Gastrocnemius medialis (tissue), 4 donors: ENCODE results near the gene RTEL1. TPM values are rescaled to one million over a fixed set of nuclear protein-coding genes. Genes with fewer than 3 reads are reported as not detected.

Source experiments
- ATAC-seq, 2 donors: fragments of 150-250 bp; one replicate each; pipeline ENCODE4 v1.9.1; 2016
- DNase-seq, 2 donors: peaks; one replicate each; pipeline ENCODE4 v3.0.0-alpha.2; 2019
- H3K27ac ChIP-seq, 4 donors: fragments of 200-600 bp; sonication (generic); 1 replicate in 1 of 4; 2 replicates in 3 of 4; pipeline ENCODE4 v1.5.1; 2016 to 2018; ENCODE audit warnings: mild to moderate bottlenecking in 2 of 4, moderate library complexity in 1 of 4
- H3K27me3 ChIP-seq, 3 donors: fragments of 200-600 bp; sonication (generic) in 2 of 3; 1 replicate in 1 of 3; 2 replicates in 2 of 3; pipeline versions ENCODE4 v1.5.1 to v1.6.0; 2016 to 2019; ENCODE audit warnings: mild to moderate bottlenecking in 1 of 3, moderate library complexity in 1 of 3
- H3K36me3 ChIP-seq, 2 donors: fragments of 200-600 bp; sonication (generic) in 1 of 2; one replicate each; pipeline ENCODE4 v1.5.1; 2017 to 2018
- H3K4me1 ChIP-seq, 2 donors: fragments of 200-600 bp; sonication (generic) in 1 of 2; one replicate each; pipeline ENCODE4 v1.5.1; 2016 to 2017; ENCODE audit warnings: mild to moderate bottlenecking in 2 of 2
- H3K4me3 ChIP-seq, 4 donors: fragments of 200-600 bp; sonication (generic) in 3 of 4; 1 replicate in 1 of 4; 2 replicates in 3 of 4; pipeline ENCODE4 v1.5.1; 2016 to 2019; ENCODE audit warnings: mild to moderate bottlenecking in 2 of 4
- H3K9me3 ChIP-seq, 3 donors: fragments of 200-600 bp; sonication (generic) in 2 of 3; 1 replicate in 1 of 3; 2 replicates in 2 of 3; pipeline ENCODE4 v1.5.1; 2016 to 2019
- CTCF ChIP-seq, 5 experiments: fragments of 450-650 bp in 3 of 5; fragments of 200-600 bp in 2 of 5; sonication (generic) in 2 of 5; IDR thresholded peaks in 4 of 5; conservative IDR thresholded peaks in 1 of 5; 1 replicate in 4 of 5; 2 replicates in 1 of 5; pipeline ENCODE4 v1.5.1; 2016 to 2019; ENCODE audit warnings: antibody characterized with exemption in 5 of 5, mild to moderate bottlenecking in 3 of 5, moderate library complexity in 3 of 5
- POLR2A ChIP-seq, 2 donors: fragments of 450-650 bp; IDR thresholded peaks; one replicate each; pipeline ENCODE4 v1.6.1; 2017; ENCODE audit warnings: antibody characterized with exemption in 2 of 2, mild to moderate bottlenecking in 2 of 2, moderate library complexity in 2 of 2
- in situ Hi-C, 4 donors: fragments of 200-750 bp; cut with MboI; loops; one replicate each; pipeline versions ENCODE4 v1.15.0 to v1.8.0; 2017; ENCODE audit warnings: low sequenced_read_pairs in 4 of 4
- intact Hi-C: fragments of 100-400 bp; cut with DNase I; formaldehyde crosslinking; loops from one replicate; pipeline ENCODE4 v1.15.1; 2023; ENCODE audit warnings: low total_unique reads
- total RNA-seq, 4 donors: library from RNA; depleted of rRNA; stranded (reverse); fragments of >200 nt; gene quantifications; one replicate each; pipeline versions ENCODE4 v1.1.0 to v1.2.3, GENCODE V29; 2016

RTEL1 gene
- total RNA-seq, result 1 to 10 TPM; 2.4 to 9.1 (median 6.0) TPM

GRCh38 chr20:63657937-63658748, at the start of gene RTEL1:
TSS of gene RTEL1 (plus strand) at chr20:63658312. CDS start at chr20:63659403, 1,091 bp downstream.
- ATAC-seq (peak; percentile 96 to 97), DNase-seq (peak; percentile 82 to 88)
- TF ChIP-seq CTCF (IDR thresholded peaks at IDR 0.05 in 4 of 5, conservative IDR thresholded peaks at IDR 0.05 in 1 of 5) (peak in 2 of 5 experiments; percentile 10 to 24), POLR2A (IDR thresholded peaks at IDR 0.05) (peak; percentile 18 to 34)
- in situ Hi-C loops, result loop anchor here in 1 of 4 donors (10.0 kb wide), 1 partner anchor 57 kb away; no protein-coding TSS in a partner anchor
- peak within 1 kb of the TSS; percentile 78 to 94 (median 89) for H3K4me3 ChIP-seq
- peaks cover 0 to 20% of the 10 kb centered on the region in 2 donors for H3K36me3 ChIP-seq
- peak within 1 kb of the TSS; percentile 91 to 96 (median 92) for H3K27ac ChIP-seq
- no peaks in the 10 kb centered on the region for H3K9me3 ChIP-seq
- H3K27me3 ChIP-seq, result peaks cover 0 to 3% (median 0%) of the 10 kb centered on the region in 3 donors
- peaks cover 19 to 28% of the 10 kb centered on the region in 2 donors for H3K4me1 ChIP-seq
- intact Hi-C loops, result loop anchor here (1.0 to 2.0 kb wide), 3 partner anchors 15 to 207 kb away; partner anchors contain the start of genes GMEB2 and TPD52L2

- in situ Hi-C loops, result no loop called here
These were observed 47.3 kb upstream of the RTEL1 start for GRCh38 chr20:63610581-63611435.

GRCh38 chr20:63611646-63612045, 46.5 kb upstream of the RTEL1 start:
- intact Hi-C loops (loop anchor here (5.0 kb wide), 1 partner anchor 74 kb away; the partner anchor contains the start of gene PTK6), in situ Hi-C loops (no loop called here)
- H3K36me3 ChIP-seq, result peaks cover 0 to 18% of the 10 kb centered on the region in 2 donors
- TF ChIP-seq POLR2A (IDR thresholded peaks at IDR 0.05) (no peak), CTCF (IDR thresholded peaks at IDR 0.05 in 4 of 5, conservative IDR thresholded peaks at IDR 0.05 in 1 of 5) (no peak)
- H3K9me3 ChIP-seq, result no peaks in the 10 kb centered on the region
- DNase-seq (no peak), ATAC-seq (no peak)
- H3K27ac ChIP-seq, result no peak overlapping the region
- no peaks in the 10 kb centered on the region for H3K27me3 ChIP-seq
- no peak overlapping the region for H3K4me3 ChIP-seq
- H3K4me1 ChIP-seq, result peaks cover 0 to 4% of the 10 kb centered on the region in 2 donors

More at GRCh38 chr20:63610581-63611435, 47.3 kb upstream of the RTEL1 start:
- Histone ChIP-seq H3K9me3 (no peaks in the 10 kb centered on the region), H3K27ac (no peak overlapping the region), H3K27me3 (no peaks in the 10 kb centered on the region), H3K4me3 (no peak overlapping the region), H3K4me1 (peaks cover 0 to 4% of the 10 kb centered on the region in 2 donors), H3K36me3 (peaks cover 0 to 11% of the 10 kb centered on the region in 2 donors)
- ATAC-seq, result no peak
- intact Hi-C loops, result loop anchor here (5.0 kb wide), 1 partner anchor 74 kb away; the partner anchor contains the start of gene PTK6
- no peak for DNase-seq
- TF ChIP-seq POLR2A (IDR thresholded peaks at IDR 0.05) (no peak), CTCF (IDR thresholded peaks at IDR 0.05 in 4 of 5, conservative IDR thresholded peaks at IDR 0.05 in 1 of 5) (no peak)

GRCh38 chr20:63612276-63612931, 45.7 kb upstream of the RTEL1 start:
- H3K4me3 ChIP-seq, result no peak overlapping the region
- DNase-seq, result no peak
- no peaks in the 10 kb centered on the region for H3K27me3 ChIP-seq
- H3K36me3 ChIP-seq, result peaks cover 0 to 21% of the 10 kb centered on the region in 2 donors
- H3K4me1 ChIP-seq, result peaks cover 0 to 4% of the 10 kb centered on the region in 2 donors
- no peaks in the 10 kb centered on the region for H3K9me3 ChIP-seq
- no peak for TF ChIP-seq POLR2A (IDR thresholded peaks at IDR 0.05)
- no peak for TF ChIP-seq CTCF (IDR thresholded peaks at IDR 0.05 in 4 of 5, conservative IDR thresholded peaks at IDR 0.05 in 1 of 5)
- ATAC-seq, result no peak
- in situ Hi-C loops (no loop called here), intact Hi-C loops (loop anchor here (5.0 kb wide), 1 partner anchor 75 kb away; the partner anchor contains the start of gene PTK6)
- no peak overlapping the region for H3K27ac ChIP-seq
